Daoy (cell line): ENCODE measurements around the gene GGTLC1. TPM values are rescaled to one million over a fixed set of nuclear protein-coding genes. Genes with fewer than 3 reads are reported as not detected.

ENCODE experiments used
- DNase-seq: peaks from one replicate; pipeline ENCODE4 v3.0.0-alpha.2; 2015; ENCODE audit warnings: low read depth
- total RNA-seq: library from RNA; depleted of rRNA; stranded (reverse); fragments of >200 nt; shearing (Covaris generic); gene quantifications from 2 replicates; pipeline ENCODE4 v1.2.3, GENCODE V29; 2014; rRNA removed

Gene GGTLC1
- total RNA-seq, 1 experiment from 2014 or later: not detected

DNA sequence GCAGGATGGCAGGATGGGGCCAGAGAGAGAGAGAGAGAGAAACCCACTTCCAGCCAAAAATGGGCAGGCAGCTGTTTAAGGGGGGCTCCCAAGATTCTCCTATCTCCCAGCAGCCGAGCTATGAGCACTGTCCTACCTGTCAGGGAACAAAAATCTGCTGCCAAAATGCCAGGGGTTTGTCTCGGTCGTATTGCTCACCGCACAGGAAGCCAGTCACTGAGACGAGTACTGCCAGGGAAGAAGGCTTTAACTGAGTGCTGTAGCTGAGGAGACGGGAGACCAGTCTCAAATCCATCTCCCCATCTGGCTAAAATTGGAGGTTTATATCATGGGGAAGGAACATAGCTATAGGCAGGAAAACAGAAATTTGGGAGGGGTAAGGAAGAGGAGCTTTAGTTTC, 22.3 kb downstream of the GGTLC1 start:
- DNase-seq: no peak

DNA sequence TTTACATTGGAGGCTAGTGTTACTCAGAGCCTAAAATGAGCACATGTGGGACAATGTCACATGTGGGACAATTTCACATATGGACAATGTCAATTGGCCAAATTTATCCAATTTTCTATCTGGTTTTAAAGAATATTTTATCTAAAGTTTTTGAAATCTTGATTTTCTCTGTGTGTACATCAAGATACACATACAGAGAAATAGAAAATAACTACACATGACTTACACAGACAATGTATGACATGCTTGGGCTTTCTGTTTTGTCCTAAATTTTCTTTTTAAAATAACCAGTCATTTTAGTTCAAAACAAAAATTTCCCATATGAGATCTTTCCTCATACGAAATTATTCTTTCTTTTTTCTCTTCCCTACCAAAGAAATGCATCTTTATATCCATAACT, 24.6 kb downstream of the GGTLC1 start:
- DNase-seq: no peak

DNA sequence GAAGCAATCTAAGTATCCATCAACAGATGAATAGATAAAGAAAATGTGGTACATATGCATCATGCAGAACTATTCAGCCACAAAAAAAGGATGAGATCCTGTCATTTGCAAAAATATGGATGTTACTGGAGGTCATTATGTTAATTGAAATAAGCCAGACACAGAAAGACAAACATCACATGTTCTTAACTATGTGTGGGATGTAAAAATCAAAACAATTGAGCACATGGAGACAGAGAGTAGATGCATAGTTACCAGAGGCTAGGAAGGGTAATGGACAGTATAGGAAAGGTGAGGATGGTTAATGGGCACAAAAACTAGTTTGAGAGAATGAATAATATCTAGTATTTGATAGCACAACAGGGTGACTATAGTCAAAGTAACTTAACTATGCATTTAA, 26.3 kb downstream of the GGTLC1 start:
- DNase-seq: no peak

DNA sequence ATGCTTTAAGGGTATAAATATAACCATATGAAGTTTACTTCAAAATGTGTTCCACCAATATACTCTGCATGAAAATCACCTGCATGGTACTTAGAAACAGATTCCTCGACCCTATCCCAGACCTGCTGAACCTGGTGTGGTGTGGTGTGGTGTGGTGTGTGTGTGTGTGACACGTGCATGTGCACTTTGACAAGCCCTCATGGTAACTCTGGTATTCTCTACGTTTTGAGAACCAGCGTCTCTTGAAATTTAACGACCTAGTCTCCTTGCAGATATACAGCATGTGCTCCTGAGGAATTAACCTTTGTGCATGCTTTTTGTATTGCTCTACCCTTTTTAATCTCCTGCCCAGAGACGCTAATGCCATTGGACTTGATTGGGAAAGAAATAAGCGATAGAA, 29.5 kb downstream of the GGTLC1 start:
- DNase-seq: no peak

DNA sequence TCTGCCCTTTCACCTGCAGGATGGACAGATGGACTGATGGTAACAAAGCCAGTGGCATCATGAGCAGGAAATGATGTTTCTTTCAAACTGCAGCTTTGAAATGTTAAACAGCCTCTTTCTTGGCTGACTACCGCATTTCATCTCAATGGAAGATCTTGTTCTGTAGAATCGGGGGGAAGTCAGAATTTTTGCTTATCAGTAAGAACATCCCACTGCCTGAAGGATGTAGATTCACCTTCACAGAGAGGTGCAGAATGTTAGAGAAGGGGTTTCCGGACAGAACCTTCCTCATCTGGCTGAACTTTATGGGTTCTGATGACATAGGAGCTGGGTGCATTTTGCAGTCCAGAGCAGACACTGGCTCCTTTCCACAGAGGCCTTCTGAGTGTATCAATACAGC, 32.7 kb downstream of the GGTLC1 start:
- DNase-seq: no peak

DNA sequence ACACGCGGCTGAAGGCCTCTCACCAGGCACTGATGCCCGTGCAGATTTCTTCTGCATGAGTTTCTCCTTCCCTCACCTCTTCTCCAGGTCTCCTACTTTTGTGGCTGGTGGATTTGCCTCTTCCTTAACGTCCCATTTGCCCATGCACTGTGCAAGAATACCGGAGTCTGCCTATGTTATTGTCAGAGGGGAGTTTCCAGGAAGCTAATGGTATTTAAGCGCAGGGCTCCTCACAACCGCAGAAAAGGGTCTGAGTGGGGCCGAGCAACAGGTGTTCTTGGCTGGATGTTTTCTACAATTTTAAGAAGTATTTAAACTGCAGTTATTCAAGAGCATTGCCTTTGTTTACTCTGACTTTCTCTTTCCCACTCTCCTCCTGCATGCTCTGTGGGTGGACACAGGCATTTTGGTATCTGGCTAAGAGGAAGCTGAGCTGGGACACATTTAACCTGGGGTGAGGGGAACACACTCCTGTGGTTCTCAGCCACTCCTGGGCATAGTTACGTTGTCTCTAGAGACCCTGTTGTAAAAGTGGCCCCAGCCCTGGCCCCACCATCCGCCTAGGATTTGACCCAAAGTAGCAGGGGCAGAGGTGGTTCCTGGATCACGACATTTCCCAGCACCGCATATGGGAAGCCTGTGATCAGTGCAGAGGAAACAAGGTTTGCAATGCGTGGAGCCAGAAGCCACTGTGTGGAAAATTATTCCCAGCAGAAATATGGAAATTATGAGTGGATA, 34.4 kb downstream of the GGTLC1 start:
- DNase-seq: no peak

DNA sequence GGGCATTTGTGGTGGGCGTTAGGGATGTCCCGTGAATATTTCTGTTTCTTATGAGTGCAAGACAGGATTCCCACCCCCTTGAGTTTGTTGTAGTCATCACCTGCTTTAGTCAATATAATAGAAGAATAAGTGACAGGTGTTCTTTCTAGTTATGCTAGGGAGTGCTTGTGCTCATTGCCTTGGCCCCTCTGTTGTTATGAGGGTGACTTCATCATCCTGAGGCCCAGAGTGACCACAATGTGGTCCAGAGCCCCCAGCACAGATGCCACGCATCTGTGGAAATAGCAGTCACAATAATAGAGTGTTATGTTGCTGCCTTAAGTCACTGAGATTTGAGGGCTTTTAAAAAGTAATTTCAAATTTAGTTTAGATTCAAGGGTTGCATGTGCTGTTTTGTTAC, 42.4 kb downstream of the GGTLC1 start:
- no peak for DNase-seq

DNA sequence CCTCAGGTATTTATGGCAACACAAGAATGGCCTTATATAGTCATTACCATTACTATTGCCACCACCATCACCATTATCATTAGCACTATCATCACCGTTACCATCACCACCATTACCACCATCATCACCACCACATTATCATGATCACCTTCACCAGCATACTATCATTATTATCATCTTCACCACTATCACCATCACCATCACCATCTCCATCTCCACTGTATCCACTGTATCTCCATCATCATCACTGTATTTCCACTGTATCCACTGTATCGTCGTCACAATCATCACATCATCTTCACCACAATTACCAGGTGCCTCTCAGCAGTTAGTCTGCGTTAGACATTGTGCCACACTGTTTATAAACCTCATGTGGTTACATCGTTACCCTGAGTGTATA, 45.3 kb downstream of the GGTLC1 start:
- no peak for DNase-seq

DNA sequence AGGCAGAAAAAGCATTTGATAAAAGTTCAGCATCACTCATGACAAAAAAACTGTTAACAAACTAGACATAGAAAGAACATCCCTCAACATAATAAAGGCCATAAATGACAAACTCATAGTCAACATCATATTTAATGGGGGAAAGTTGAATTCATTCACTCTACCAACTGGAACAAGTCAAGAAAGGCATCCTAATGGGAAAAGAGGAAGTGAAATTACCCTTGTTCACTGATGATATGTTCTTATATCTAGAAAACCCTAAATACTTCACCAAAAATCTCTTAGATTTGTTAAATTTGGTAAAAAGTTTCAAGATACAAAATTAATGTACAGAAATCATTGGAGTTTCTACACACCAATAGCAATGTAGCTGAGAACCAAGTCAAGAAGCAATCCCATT, 48.9 kb downstream of the GGTLC1 start:
- no peak for DNase-seq

DNA sequence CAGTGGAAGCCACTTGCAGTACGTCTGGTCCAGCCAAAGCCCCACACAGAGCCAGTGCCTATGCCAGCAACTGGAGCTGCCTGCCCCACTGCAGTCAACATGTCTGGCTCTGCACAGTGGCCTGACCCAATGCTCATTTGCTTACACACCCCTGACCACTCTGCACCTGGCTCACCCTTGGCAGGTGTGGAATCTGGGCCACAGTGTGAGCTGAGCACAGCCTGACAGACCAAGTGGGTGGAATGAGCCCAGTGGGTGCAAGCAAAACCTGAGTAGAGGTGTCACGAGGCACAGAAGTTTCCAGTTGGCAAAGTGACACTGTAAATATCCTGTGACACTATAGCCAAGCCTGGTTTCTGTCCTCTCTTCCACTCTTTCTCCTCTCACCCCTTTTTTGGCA, 49.5 kb downstream of the GGTLC1 start:
- DNase-seq: no peak

DNA sequence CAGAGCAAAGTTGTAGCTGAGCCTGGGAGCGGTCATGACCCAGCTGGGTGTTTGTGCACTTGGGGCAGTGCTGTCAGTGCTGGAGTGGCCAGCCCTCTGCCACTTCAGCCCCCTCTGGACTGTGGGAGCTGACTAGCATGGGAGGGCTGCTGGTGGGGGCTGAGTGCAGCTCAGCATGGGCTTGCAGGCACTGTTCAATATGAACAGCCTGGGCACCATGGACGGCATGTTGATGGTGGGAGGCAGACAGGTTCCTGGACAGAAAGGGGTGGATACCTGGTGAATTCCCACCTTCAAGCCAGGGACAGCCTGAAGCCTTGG, 50.5 kb downstream of the GGTLC1 start:
- DNase-seq: no peak

DNA sequence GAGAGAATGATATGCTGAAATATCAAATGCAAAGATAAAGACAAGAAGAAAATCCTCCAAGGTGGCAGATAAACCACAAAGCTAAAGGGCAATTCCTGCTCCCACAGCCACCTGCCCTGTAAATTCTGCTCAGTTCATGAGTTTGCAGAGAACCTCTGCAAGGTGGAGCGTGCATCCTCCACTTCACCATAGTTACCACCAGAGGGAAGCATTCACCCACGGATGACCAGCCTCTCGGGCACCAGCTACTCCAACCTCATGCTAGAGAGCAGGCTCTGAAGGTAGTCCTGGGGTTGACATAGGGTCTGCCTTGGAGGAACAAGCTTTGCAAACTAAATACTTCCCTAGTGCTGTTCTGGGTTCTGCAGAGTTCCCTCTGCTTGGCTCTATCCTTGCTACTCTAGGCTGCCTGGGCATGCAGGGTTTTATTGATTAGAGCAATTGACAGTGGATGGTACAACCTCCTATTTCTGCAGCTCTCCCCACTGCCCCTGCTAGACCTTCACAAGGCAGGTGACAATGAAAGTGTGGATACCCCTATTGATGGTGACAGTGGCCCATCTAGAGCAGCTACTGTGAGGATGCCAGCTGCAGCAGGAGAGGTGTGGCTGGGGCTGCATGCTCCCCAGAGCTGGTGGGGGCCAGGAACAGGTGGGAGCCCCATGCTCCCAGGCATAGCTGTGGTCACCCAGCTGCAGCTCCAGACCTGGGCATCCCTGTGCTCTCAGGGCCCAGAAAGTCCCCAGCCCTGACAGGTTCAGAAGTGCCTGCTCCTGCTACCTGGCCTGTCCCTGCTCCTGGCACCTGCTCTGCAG, 51.1 kb downstream of the GGTLC1 start:
- no peak for DNase-seq

Other genes starting within 250 kb of the GGTLC1 start
- gene CST1, start 237.8 kb downstream of the GGTLC1 start, total RNA-seq: not detected in 2 replicates
- not detected in 2 replicates for gene CST2, start 162.1 kb downstream of the GGTLC1 start, total RNA-seq
- not detected in 2 replicates for gene CST5, start 109.0 kb downstream of the GGTLC1 start, total RNA-seq